Measurements from ENCODE around the gene IKZF1.

IKZF1 gene

DNA sequence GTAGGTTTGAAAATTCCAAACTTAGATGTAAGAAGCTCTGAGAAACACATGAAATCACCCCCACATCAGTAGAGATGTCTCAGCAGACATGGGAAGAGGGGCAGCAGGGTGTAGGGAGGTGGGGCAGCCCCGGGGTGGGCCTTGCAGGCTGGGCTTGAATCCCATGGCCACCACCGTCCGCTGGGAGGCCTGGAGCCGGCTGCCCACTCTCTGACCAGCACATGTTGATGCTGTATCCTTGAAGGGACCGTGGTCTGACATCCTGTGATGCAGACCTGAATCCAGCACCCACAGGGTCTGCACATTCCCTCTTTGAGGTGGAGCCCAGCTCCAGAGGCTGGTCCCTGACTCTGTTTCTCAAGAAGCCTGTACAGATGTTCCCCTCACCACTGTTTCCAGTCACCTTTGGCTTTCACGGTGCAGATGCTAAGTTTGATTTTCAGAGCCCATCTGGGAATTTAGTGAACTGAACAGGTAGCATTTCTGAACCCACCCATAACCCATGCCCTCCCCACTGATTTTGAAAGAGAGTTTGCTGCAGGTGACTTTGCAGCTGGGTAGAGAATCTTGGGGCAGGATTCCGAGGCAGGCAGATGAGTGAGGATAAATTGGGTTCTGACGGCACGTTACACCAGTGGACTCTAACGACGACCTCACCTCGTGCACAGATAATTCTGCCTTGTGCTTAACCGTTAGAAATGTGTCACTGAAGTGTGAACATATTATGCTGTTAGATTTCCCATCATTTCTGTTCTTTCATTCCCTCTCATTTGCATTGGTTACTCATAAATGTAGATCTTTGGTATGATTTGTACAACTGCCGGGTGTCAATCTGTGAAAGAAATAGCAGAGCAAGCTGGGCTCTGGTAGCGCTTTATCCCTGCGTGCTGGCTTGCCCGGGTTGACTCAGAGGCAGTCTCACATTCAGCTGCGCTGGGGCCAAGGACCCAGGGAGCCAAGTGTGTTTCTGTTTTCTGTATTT, 45.7 kb downstream of the IKZF1 start:
- TF ChIP-seq, protein P1, sequence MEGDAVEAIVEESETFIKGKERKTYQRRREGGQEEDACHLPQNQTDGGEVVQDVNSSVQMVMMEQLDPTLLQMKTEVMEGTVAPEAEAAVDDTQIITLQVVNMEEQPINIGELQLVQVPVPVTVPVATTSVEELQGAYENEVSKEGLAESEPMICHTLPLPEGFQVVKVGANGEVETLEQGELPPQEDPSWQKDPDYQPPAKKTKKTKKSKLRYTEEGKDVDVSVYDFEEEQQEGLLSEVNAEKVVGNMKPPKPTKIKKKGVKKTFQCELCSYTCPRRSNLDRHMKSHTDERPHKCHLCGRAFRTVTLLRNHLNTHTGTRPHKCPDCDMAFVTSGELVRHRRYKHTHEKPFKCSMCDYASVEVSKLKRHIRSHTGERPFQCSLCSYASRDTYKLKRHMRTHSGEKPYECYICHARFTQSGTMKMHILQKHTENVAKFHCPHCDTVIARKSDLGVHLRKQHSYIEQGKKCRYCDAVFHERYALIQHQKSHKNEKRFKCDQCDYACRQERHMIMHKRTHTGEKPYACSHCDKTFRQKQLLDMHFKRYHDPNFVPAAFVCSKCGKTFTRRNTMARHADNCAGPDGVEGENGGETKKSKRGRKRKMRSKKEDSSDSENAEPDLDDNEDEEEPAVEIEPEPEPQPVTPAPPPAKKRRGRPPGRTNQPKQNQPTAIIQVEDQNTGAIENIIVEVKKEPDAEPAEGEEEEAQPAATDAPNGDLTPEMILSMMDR (conservative IDR thresholded peaks at IDR 0.05; ENCODE audit: low read depth, low read length), result no peak
- Histone ChIP-seq H3K27ac (no peak overlapping the region), H3K27me3 (ENCODE audit: insufficient read depth, low read depth) (no peaks in the 10 kb centered on the region), H3K4me2 (no peak overlapping the region), H3K4me1 (ENCODE audit: low read depth, poor library complexity, severe bottlenecking) (peaks cover 26% of the 10 kb centered on the region), H3K36me3 (ENCODE audit: insufficient read depth) (no peaks in the 10 kb centered on the region), H3K9ac (no peak overlapping the region), H4K20me1 (ENCODE audit: insufficient read depth) (no peaks in the 10 kb centered on the region), H3K4me3 (IDR thresholded peaks at IDR 0.05; ENCODE audit: insufficient read depth, low read depth, low read length) (no peak overlapping the region), H3K79me2 (ENCODE audit: insufficient read depth, low read depth) (no peaks in the 10 kb centered on the region; the same call in 1 of the 2 replicates), H2AFZ (ENCODE audit: low read depth) (no peak overlapping the region)

DNA sequence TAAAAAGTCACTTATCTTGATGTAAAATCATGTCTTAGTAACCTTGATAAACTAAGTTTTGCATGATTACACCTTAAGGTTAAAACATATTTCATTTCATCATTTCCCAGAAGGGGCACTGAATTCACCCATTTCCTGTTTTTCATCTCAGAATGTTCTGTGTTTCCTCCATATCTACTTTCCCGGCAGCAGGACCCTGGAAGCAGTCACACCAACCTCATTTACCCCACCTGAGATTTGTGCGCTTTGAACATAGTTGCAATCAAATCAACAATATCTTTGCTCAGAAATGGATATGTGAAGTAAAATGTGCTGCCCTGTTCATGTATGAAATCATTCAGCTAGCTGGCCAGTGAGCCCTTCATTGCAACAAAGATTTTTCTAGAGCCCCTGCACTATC, 46.8 kb downstream of the IKZF1 start:
- H2AFZ ChIP-seq (ENCODE audit: low read depth), result no peak overlapping the region
- no peaks in the 10 kb centered on the region for H3K27me3 ChIP-seq (ENCODE audit: insufficient read depth, low read depth)
- no peak overlapping the region for H3K4me3 ChIP-seq (IDR thresholded peaks at IDR 0.05; ENCODE audit: insufficient read depth, low read depth, low read length)
- no peak overlapping the region for H3K4me2 ChIP-seq
- H3K9ac ChIP-seq, result no peak overlapping the region
- H3K79me2 ChIP-seq (ENCODE audit: insufficient read depth, low read depth), result no peaks in the 10 kb centered on the region; the same call in 1 of the 2 replicates
- no peaks in the 10 kb centered on the region for H4K20me1 ChIP-seq (ENCODE audit: insufficient read depth)
- peaks cover 26% of the 10 kb centered on the region for H3K4me1 ChIP-seq (ENCODE audit: low read depth, poor library complexity, severe bottlenecking)
- TF ChIP-seq, protein P1 (conservative IDR thresholded peaks at IDR 0.05; ENCODE audit: low read depth, low read length), result no peak
- no peak overlapping the region for H3K27ac ChIP-seq
- no peaks in the 10 kb centered on the region for H3K36me3 ChIP-seq (ENCODE audit: insufficient read depth)

DNA sequence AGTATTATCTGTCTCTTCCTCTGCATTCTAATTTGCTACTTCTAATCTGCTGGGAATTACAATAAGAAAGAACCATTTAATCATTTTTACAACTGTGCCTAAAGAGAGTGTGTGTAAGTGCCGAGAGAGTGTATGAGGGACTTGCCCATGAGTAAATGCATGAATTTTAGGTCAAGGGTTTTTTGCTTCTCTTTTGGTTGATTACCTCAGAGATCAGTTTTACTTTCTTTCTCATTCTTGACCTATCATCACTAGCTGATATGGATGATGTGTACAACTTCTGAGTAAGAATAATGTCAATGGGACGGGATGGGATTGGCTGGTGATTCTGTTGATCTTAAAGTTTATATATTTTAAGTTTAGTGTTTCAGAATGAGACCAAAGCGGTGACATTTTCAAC, 47.8 kb downstream of the IKZF1 start:
- Histone ChIP-seq H3K4me2 (no peak overlapping the region), H3K27ac (no peak overlapping the region; the same call in 1 of the 2 replicates), H2AFZ (ENCODE audit: low read depth) (no peak overlapping the region), H4K20me1 (ENCODE audit: insufficient read depth) (no peaks in the 10 kb centered on the region), H3K36me3 (ENCODE audit: insufficient read depth) (no peaks in the 10 kb centered on the region), H3K4me1 (ENCODE audit: low read depth, poor library complexity, severe bottlenecking) (peaks cover 26% of the 10 kb centered on the region), H3K9ac (no peak overlapping the region), H3K27me3 (ENCODE audit: insufficient read depth, low read depth) (no peaks in the 10 kb centered on the region), H3K4me3 (IDR thresholded peaks at IDR 0.05; ENCODE audit: insufficient read depth, low read depth, low read length) (no peak overlapping the region), H3K79me2 (ENCODE audit: insufficient read depth, low read depth) (no peaks in the 10 kb centered on the region; the same call in 1 of the 2 replicates)
- TF ChIP-seq, protein P1 (conservative IDR thresholded peaks at IDR 0.05; ENCODE audit: low read depth, low read length), result no peak

DNA sequence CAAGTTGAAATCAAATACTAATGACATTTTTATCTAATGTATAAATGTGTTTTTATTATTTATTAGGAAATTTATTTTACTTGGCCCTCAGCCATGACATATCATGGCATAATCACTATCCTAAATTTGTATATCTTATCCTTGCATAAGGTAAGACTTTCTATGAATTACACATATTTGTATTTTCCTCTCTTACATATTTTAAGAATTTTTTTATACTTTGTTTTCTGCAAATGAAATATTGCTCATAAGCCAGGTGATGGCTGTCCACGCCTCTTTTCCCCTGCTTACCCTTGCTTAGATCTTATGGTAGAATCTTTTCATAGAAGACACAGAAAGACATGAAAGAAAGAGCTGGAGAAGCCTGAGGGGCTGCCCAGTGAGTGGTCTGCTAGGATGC, 48.2 kb downstream of the IKZF1 start:
- H3K36me3 ChIP-seq (ENCODE audit: insufficient read depth), result no peaks in the 10 kb centered on the region
- H2AFZ ChIP-seq (ENCODE audit: low read depth), result no peak overlapping the region
- H3K27ac ChIP-seq, result no peak overlapping the region
- TF ChIP-seq, protein P1 (conservative IDR thresholded peaks at IDR 0.05; ENCODE audit: low read depth, low read length), result no peak
- H3K4me3 ChIP-seq (IDR thresholded peaks at IDR 0.05; ENCODE audit: insufficient read depth, low read depth, low read length), result no peak overlapping the region
- H3K27me3 ChIP-seq (ENCODE audit: insufficient read depth, low read depth), result no peaks in the 10 kb centered on the region
- peaks cover 26% of the 10 kb centered on the region for H3K4me1 ChIP-seq (ENCODE audit: low read depth, poor library complexity, severe bottlenecking)
- H3K9ac ChIP-seq, result no peak overlapping the region
- no peak overlapping the region for H3K4me2 ChIP-seq
- H3K79me2 ChIP-seq (ENCODE audit: insufficient read depth, low read depth), result no peaks in the 10 kb centered on the region; the same call in 1 of the 2 replicates
- no peaks in the 10 kb centered on the region for H4K20me1 ChIP-seq (ENCODE audit: insufficient read depth)
